Right atrium auricular region (tissue), 2 donors: ENCODE results near the gene AMBRA1. TPM values are rescaled to one million over a fixed set of nuclear protein-coding genes. Genes with fewer than 3 reads are reported as not detected.
"Not testable (repeated sequence)": the region's sequence is repeated elsewhere in the genome, so short reads cannot be mapped to it uniquely, and the experiment has no call there.

Experiments
- DNase-seq: peaks from one replicate; pipeline ENCODE4 v3.0.0-alpha.2; 2019; ENCODE audit warnings: low spot score
- H3K27ac ChIP-seq, 2 donors: fragments of 200-600 bp; sonication (generic); 1 replicate in 1 of 2; 2 replicates in 1 of 2; pipeline ENCODE4 v1.5.1; 2016 to 2019
- H3K27me3 ChIP-seq, 2 donors: fragments of 200-600 bp; sonication (generic); one replicate each; pipeline versions ENCODE4 v1.5.1 to v1.6.0; 2017 to 2019
- H3K36me3 ChIP-seq: fragments of 200-600 bp; sonication (generic); one replicate; pipeline ENCODE4 v1.5.1; 2016
- H3K4me1 ChIP-seq, 2 donors: fragments of 200-600 bp; sonication (generic); one replicate each; pipeline versions ENCODE4 v1.5.1 to v1.6.0; 2017 to 2019
- H3K4me3 ChIP-seq, 2 donors: fragments of 200-600 bp; sonication (generic); 1 replicate in 1 of 2; 2 replicates in 1 of 2; pipeline ENCODE4 v1.5.1; 2017 to 2019; ENCODE audit warnings: mild to moderate bottlenecking in 1 of 2, moderate library complexity in 1 of 2
- H3K9me3 ChIP-seq, 2 donors: fragments of 200-600 bp; sonication (generic); one replicate each; pipeline ENCODE4 v1.5.1; 2019
- CTCF ChIP-seq, 2 donors: fragments of 200-600 bp; sonication (generic); IDR thresholded peaks; one replicate each; pipeline ENCODE4 v1.5.1; 2019; ENCODE audit warnings: antibody characterized with exemption in 2 of 2
- total RNA-seq, 2 donors: library from RNA; depleted of rRNA; stranded (reverse); fragments of >200 nt; gene quantifications; one replicate each; pipeline ENCODE4 v1.1.0, GENCODE V29; 2016

Gene AMBRA1
- total RNA-seq, 2 donors from 2014 or later, result 16.8 to 22.0 TPM

GRCh38 chr11:46594785-46595184 lies 962 bp upstream of the AMBRA1 start:
- H3K27me3 ChIP-seq, result no peaks in the 10 kb centered on the region
- H3K4me1 ChIP-seq, result peaks cover 0 to 44% of the 10 kb centered on the region in 2 donors
- H3K36me3 ChIP-seq, result no peaks in the 10 kb centered on the region
- no peak overlapping the region for H3K27ac ChIP-seq
- no peak for TF ChIP-seq CTCF (IDR thresholded peaks at IDR 0.05)
- no peak for DNase-seq
- H3K9me3 ChIP-seq, result no peaks in the 10 kb centered on the region
- H3K4me3 ChIP-seq, result no peak overlapping the region

GRCh38 chr11:46594374-46594700 lies 514 bp upstream of the AMBRA1 start:
- Histone ChIP-seq H3K4me1 (peaks cover 0 to 41% of the 10 kb centered on the region in 2 donors), H3K4me3 (peak overlapping the region; percentile 78 to 81), H3K36me3 (no peaks in the 10 kb centered on the region), H3K9me3 (no peaks in the 10 kb centered on the region), H3K27me3 (no peaks in the 10 kb centered on the region), H3K27ac (peak overlapping the region; percentile 85 to 87)
- DNase-seq, result no peak
- no peak for TF ChIP-seq CTCF (IDR thresholded peaks at IDR 0.05)

GRCh38 chr11:46590740-46591605 lies 2.9 kb downstream of the AMBRA1 start:
- peak overlapping the region in 1 of 2 donors; percentile 8 for H3K27ac ChIP-seq
- H3K27me3 ChIP-seq, result no peaks in the 10 kb centered on the region
- no peaks in the 10 kb centered on the region for H3K9me3 ChIP-seq
- TF ChIP-seq CTCF (IDR thresholded peaks at IDR 0.05), result no peak
- DNase-seq, result no peak
- H3K4me1 ChIP-seq, result peaks cover 0 to 41% of the 10 kb centered on the region in 2 donors
- H3K36me3 ChIP-seq, result no peaks in the 10 kb centered on the region
- H3K4me3 ChIP-seq, result no peak overlapping the region

GRCh38 chr11:46588915-46589314 lies 4.9 kb downstream of the AMBRA1 start:
- H3K27me3 ChIP-seq, result no peaks in the 10 kb centered on the region
- H3K9me3 ChIP-seq, result no peaks in the 10 kb centered on the region
- no peak overlapping the region for H3K27ac ChIP-seq
- no peak for DNase-seq
- TF ChIP-seq CTCF (IDR thresholded peaks at IDR 0.05), result no peak
- H3K4me3 ChIP-seq, result no peak overlapping the region
- peaks cover 0 to 35% of the 10 kb centered on the region in 2 donors for H3K4me1 ChIP-seq
- no peaks in the 10 kb centered on the region for H3K36me3 ChIP-seq

DNA sequence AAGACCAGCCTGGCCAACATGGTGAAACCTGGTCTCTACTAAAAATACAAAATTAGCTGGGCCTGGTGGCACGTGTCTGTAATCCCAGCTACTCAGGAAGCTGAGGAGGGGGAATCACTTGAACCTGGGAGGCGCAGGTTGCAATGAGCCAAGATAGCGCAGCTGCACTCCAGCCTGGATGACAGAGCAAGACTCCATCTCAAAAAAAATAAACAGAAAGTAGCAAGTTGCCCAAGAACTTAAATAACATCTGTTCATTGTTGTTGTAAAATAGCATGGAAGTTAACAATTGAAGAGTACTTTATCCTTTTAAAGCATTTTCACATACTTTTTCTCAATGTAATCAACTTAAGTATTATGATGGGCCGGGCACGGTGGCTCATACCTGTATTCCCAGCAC lies 5.7 kb downstream of the AMBRA1 start:
- DNase-seq, result no peak
- peaks cover 0 to 34% of the 10 kb centered on the region in 2 donors for H3K4me1 ChIP-seq
- TF ChIP-seq CTCF (IDR thresholded peaks at IDR 0.05), result no peak
- H3K4me3 ChIP-seq, result no peak overlapping the region
- H3K9me3 ChIP-seq, result no peaks in the 10 kb centered on the region
- no peaks in the 10 kb centered on the region for H3K36me3 ChIP-seq
- no peak overlapping the region for H3K27ac ChIP-seq
- H3K27me3 ChIP-seq, result no peaks in the 10 kb centered on the region

DNA sequence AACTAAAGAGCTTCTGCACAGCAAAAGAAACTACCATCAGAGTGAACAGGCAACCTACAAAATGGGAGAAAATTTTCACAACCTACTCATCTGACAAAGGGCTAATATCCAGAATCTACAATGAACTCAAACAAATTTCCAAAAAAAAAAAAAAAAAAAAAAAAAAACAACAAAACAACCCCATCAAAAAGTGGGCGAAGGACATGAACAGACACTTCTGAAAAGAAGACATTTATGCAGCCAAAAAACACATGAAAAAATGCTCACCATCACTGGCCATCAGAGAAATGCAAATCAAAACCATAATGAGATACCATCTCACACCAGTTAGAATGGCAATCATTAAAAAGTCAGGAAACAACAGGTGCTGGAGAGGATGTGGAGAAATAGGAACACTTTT lies 10.3 kb downstream of the AMBRA1 start:
- H3K4me1 ChIP-seq, H3K36me3 ChIP-seq, H3K4me3 ChIP-seq, DNase-seq, H3K27ac ChIP-seq, H3K9me3 ChIP-seq, H3K27me3 ChIP-seq: not testable (repeated sequence)
